ENCODE data around the gene PHACTR3. TPM values are rescaled to one million over a fixed set of nuclear protein-coding genes. Genes with fewer than 3 reads are reported as not detected.

Gene PHACTR3
- total RNA-seq, 1 donor from 2014 or later = 22.3 TPM

- Mint-ChIP-seq H3K27ac (ENCODE audit: unreplicated experiment) (no peak overlapping the region), H3K4me3 (no peak overlapping the region), H3K9me3 (no peaks in the 10 kb centered on the region), H3K27me3 (ENCODE audit: low read depth) (peaks cover 38% of the 10 kb centered on the region), H3K4me1 (peaks cover 6% of the 10 kb centered on the region), H3K36me3 (ENCODE audit: low read depth) (no peaks in the 10 kb centered on the region)
- TF ChIP-seq CTCF (conservative IDR thresholded peaks at IDR 0.05) = no peak
- DNase-seq (ENCODE audit: low read depth, low spot score) = no peak
These were observed 15.2 kb upstream of the PHACTR3 start for GRCh38 chr20:59589086-59589684.

GRCh38 chr20:59591061-59591460 is 13.3 kb upstream of the PHACTR3 start:
- Mint-ChIP-seq H3K4me1 (peaks cover 4% of the 10 kb centered on the region), H3K27me3 (ENCODE audit: low read depth) (peaks cover 55% of the 10 kb centered on the region), H3K36me3 (ENCODE audit: low read depth) (no peaks in the 10 kb centered on the region), H3K9me3 (no peaks in the 10 kb centered on the region), H3K27ac (ENCODE audit: unreplicated experiment) (no peak overlapping the region), H3K4me3 (no peak overlapping the region)
- TF ChIP-seq CTCF (conservative IDR thresholded peaks at IDR 0.05) = no peak
- no peak for DNase-seq (ENCODE audit: low read depth, low spot score)

GRCh38 chr20:59596690-59597089 is 7.7 kb upstream of the PHACTR3 start:
- Mint-ChIP-seq H3K4me3 (no peak overlapping the region), H3K27ac (ENCODE audit: unreplicated experiment) (no peak overlapping the region), H3K36me3 (ENCODE audit: low read depth) (no peaks in the 10 kb centered on the region), H3K27me3 (ENCODE audit: low read depth) (peaks cover 97% of the 10 kb centered on the region), H3K9me3 (no peaks in the 10 kb centered on the region), H3K4me1 (no peaks in the 10 kb centered on the region)
- no peak for TF ChIP-seq CTCF (conservative IDR thresholded peaks at IDR 0.05)
- DNase-seq (ENCODE audit: low read depth, low spot score) = no peak

GRCh38 chr20:59597240-59597639 is 7.1 kb upstream of the PHACTR3 start:
- no peaks in the 10 kb centered on the region for H3K4me1 Mint-ChIP-seq

GRCh38 chr20:59598625-59599310 is 5.6 kb upstream of the PHACTR3 start:
- peak; percentile 93 for TF ChIP-seq CTCF (conservative IDR thresholded peaks at IDR 0.05)
- Mint-ChIP-seq H3K27me3 (ENCODE audit: low read depth) (peaks cover 98% of the 10 kb centered on the region), H3K4me1 (no peaks in the 10 kb centered on the region), H3K27ac (ENCODE audit: unreplicated experiment) (no peak overlapping the region), H3K36me3 (ENCODE audit: low read depth) (no peaks in the 10 kb centered on the region), H3K4me3 (no peak overlapping the region), H3K9me3 (no peaks in the 10 kb centered on the region)
- peak; percentile 40 for DNase-seq (ENCODE audit: low read depth, low spot score)

More at GRCh38 chr20:59597240-59597639, 7.1 kb upstream of the PHACTR3 start:
- TF ChIP-seq CTCF (conservative IDR thresholded peaks at IDR 0.05) = no peak
- H3K27ac Mint-ChIP-seq (ENCODE audit: unreplicated experiment) = no peak overlapping the region
- H3K4me3 Mint-ChIP-seq = no peak overlapping the region
- no peaks in the 10 kb centered on the region for H3K9me3 Mint-ChIP-seq
- DNase-seq (ENCODE audit: low read depth, low spot score) = no peak
- no peaks in the 10 kb centered on the region for H3K36me3 Mint-ChIP-seq (ENCODE audit: low read depth)
- H3K27me3 Mint-ChIP-seq (ENCODE audit: low read depth) = peaks cover 97% of the 10 kb centered on the region
